ENCODE results near the gene CCL14.

The CCL14 gene

DNA sequence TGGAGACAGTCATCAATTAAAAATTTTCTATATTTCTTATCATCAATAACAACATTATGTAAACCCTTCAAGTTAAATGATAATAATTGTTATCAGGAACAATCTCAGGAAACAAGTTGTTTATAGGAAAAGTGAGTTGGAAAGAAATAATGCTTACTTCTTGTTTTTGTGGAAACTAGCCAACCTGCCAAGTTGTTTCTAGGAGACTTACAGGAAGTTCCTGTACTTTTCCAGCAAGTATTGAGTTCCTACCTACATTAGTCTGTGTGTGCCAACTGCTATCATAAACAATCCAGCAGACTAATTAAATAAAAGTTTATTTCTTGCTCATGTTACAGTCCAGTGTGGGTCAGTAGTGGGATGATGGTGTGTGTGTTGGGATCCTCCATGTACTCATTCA lies 1.6 kb upstream of the CCL14 start:
- no peak overlapping the region for H3K4me3 ChIP-seq (ENCODE audit: low read depth, low read length)
- no peak for TF ChIP-seq POLR2A (IDR thresholded peaks at IDR 0.05; ENCODE audit: extremely low read depth, insufficient read length)
- TF ChIP-seq, protein P1, sequence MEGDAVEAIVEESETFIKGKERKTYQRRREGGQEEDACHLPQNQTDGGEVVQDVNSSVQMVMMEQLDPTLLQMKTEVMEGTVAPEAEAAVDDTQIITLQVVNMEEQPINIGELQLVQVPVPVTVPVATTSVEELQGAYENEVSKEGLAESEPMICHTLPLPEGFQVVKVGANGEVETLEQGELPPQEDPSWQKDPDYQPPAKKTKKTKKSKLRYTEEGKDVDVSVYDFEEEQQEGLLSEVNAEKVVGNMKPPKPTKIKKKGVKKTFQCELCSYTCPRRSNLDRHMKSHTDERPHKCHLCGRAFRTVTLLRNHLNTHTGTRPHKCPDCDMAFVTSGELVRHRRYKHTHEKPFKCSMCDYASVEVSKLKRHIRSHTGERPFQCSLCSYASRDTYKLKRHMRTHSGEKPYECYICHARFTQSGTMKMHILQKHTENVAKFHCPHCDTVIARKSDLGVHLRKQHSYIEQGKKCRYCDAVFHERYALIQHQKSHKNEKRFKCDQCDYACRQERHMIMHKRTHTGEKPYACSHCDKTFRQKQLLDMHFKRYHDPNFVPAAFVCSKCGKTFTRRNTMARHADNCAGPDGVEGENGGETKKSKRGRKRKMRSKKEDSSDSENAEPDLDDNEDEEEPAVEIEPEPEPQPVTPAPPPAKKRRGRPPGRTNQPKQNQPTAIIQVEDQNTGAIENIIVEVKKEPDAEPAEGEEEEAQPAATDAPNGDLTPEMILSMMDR (IDR thresholded peaks at IDR 0.05; ENCODE audit: low read depth, low read length), result no peak
- no peak for TF ChIP-seq MYC (IDR thresholded peaks at IDR 0.05; ENCODE audit: low read depth, low read length)
- TF ChIP-seq MAX (IDR thresholded peaks at IDR 0.05; ENCODE audit: low read depth, low read length), result no peak
- DNase-seq (ENCODE audit: low read depth), result no peak

DNA sequence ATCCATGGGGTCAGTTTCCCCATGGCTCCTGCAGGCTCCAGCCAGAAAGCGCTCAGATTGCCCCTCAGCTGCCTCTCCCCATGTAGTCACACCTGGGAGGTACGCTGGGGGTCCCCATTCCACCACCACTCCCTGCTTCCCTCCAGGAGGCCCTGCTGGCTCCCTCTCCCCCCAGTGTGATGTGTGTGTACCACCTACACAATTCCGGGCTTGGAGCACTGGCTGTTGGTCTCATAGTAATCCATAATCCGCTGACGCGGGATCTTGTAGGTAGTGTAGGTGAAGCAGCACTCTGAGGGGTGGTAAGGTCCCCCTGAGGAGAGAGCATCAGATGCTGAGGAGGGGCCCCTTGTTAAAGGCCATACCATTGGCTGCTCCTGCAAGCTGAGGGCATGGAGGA lies 2.4 kb downstream of the CCL14 start:
- TF ChIP-seq MYC (IDR thresholded peaks at IDR 0.05; ENCODE audit: low read depth, low read length) (no peak), MAX (IDR thresholded peaks at IDR 0.05; ENCODE audit: low read depth, low read length) (no peak)
- TF ChIP-seq, protein P1 (IDR thresholded peaks at IDR 0.05; ENCODE audit: low read depth, low read length), result no peak
- no peak for DNase-seq (ENCODE audit: low read depth)
- no peak overlapping the region for H3K4me3 ChIP-seq (ENCODE audit: low read depth, low read length)

GRCh38 chr17:35982409-35983191 lies 3.9 kb downstream of the CCL14 start:
- no peak for TF ChIP-seq MYC (IDR thresholded peaks at IDR 0.05; ENCODE audit: low read depth, low read length)
- TF ChIP-seq MAX (IDR thresholded peaks at IDR 0.05; ENCODE audit: low read depth, low read length), result no peak
- TF ChIP-seq, protein P1 (IDR thresholded peaks at IDR 0.05; ENCODE audit: low read depth, low read length), result no peak
- TF ChIP-seq POLR2A (IDR thresholded peaks at IDR 0.05; ENCODE audit: extremely low read depth, insufficient read length), result no peak
- no peak overlapping the region for H3K4me3 ChIP-seq (ENCODE audit: low read depth, low read length)
- DNase-seq (ENCODE audit: low read depth), result no peak

GRCh38 chr17:35981908-35982330 lies 4.6 kb downstream of the CCL14 start:
- peak; percentile 30 for DNase-seq (ENCODE audit: low read depth)
- no peak overlapping the region for H3K4me3 ChIP-seq (ENCODE audit: low read depth, low read length)
- TF ChIP-seq, protein P1 (IDR thresholded peaks at IDR 0.05; ENCODE audit: low read depth, low read length), result peak; percentile 34
- no peak for TF ChIP-seq MAX (IDR thresholded peaks at IDR 0.05; ENCODE audit: low read depth, low read length)

DNA sequence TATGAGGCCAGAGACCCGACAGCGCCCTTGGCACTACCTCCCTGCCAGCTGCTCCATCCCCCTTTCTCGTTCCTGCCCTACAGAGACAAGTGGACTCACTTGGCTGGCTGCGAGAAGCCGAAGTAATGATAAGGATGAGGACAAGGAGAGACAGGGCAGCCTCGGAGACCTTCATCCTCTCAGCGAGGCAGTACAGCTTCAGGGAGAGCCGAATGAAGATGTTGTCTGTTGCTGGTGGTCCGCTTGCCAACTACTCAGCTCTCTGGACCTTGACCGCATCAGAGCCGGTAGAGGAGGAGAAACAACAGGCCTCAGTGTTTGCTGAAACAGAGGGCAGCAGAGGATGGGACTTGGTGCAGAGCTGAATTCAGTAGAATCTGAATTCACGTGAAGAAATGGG lies 5.3 kb downstream of the CCL14 start, which contains the start of gene CCL16:
Gene CCL16 (minus strand): TSS at position 252 of the 400 bp plus-strand sequence. CDS start 77 bp downstream, at position 175.
- no peak within 1 kb of the TSS for H3K4me3 ChIP-seq (ENCODE audit: low read depth, low read length)
- no peak for DNase-seq (ENCODE audit: low read depth)
- TF ChIP-seq POLR2A (IDR thresholded peaks at IDR 0.05; ENCODE audit: extremely low read depth, insufficient read length) (no peak), MYC (IDR thresholded peaks at IDR 0.05; ENCODE audit: low read depth, low read length) (no peak), MAX (IDR thresholded peaks at IDR 0.05; ENCODE audit: low read depth, low read length) (no peak)
- TF ChIP-seq, protein P1 (IDR thresholded peaks at IDR 0.05; ENCODE audit: low read depth, low read length), result no peak

Measured in NB4 (cell line).